Colonic mucosa (tissue), 4 donors: ENCODE measurements around the gene DOP1B. TPM values are rescaled to one million over a fixed set of nuclear protein-coding genes. Genes with fewer than 3 reads are reported as not detected.

Experiments
- DNase-seq: peaks from one replicate; pipeline ENCODE4 v3.0.0-alpha.2; 2020
- H3K27ac ChIP-seq: fragments of 200-600 bp; one replicate; pipeline ENCODE4 v1.8.0; 2021
- H3K27me3 ChIP-seq: fragments of 200-600 bp; one replicate; pipeline ENCODE4 v1.8.0; 2021
- H3K36me3 ChIP-seq: fragments of 200-600 bp; one replicate; pipeline ENCODE4 v1.8.0; 2021
- H3K4me1 ChIP-seq: fragments of 200-600 bp; one replicate; pipeline ENCODE4 v1.8.0; 2021; ENCODE audit warnings: mild to moderate bottlenecking
- H3K4me3 ChIP-seq: fragments of 200-600 bp; one replicate; pipeline ENCODE4 v1.8.0; 2021
- H3K9ac ChIP-seq, 2 donors: one replicate each; pipeline ENCODE4 v1.7.0; 2013; ENCODE audit warnings: control low read depth in 2 of 2, low read depth in 2 of 2, low read length in 2 of 2
- H3K9me3 ChIP-seq: fragments of 200-600 bp; one replicate; pipeline ENCODE4 v1.8.0; 2021
- CTCF ChIP-seq: fragments of 200-600 bp; IDR thresholded peaks from one replicate; pipeline ENCODE4 v1.8.0; 2022; ENCODE audit warnings: antibody characterized with exemption, mild to moderate bottlenecking
- intact Hi-C: fragments of 100-400 bp; cut with DNase I; formaldehyde crosslinking; loops from one replicate; pipeline ENCODE4 v1.14.1; 2022
- total RNA-seq, 2 donors: library from RNA; stranded (reverse); fragmentation: NEBNext Ultra II Directional in 1 of 2; extraction: Animal tissue kit (Norgen Biotek cat#: 25700) in 1 of 2; gene quantifications; one replicate each; pipeline ENCODE4 v1.2.1, GENCODE V29; 2021
- donor health status: healthy.
- donor health status: DM: no; HTN: no; CAD: no.
- donor health status: DM: no; HTN: no; CAD: no.

Gene DOP1B
- total RNA-seq, 2 donors from 2014 or later = 72.5 to 78.8 TPM

GRCh38 chr21:36170823-36171222 lies 14.2 kb downstream of the DOP1B start:
- no peak for TF ChIP-seq CTCF
- Histone ChIP-seq H3K9me3 (no peaks in the 10 kb centered on the region), H3K9ac (no peak overlapping the region), H3K4me1 (peaks cover 5% of the 10 kb centered on the region), H3K27ac (no peak overlapping the region), H3K4me3 (no peak overlapping the region), H3K36me3 (no peaks in the 10 kb centered on the region), H3K27me3 (no peaks in the 10 kb centered on the region)
- intact Hi-C loops = no loop called here
- no peak for DNase-seq

- H3K9ac ChIP-seq = no peak overlapping the region
- H3K4me1 ChIP-seq = peaks cover 5% of the 10 kb centered on the region
- no peak overlapping the region for H3K4me3 ChIP-seq
- H3K9me3 ChIP-seq = no peaks in the 10 kb centered on the region
- intact Hi-C loops = no loop called here
- no peaks in the 10 kb centered on the region for H3K27me3 ChIP-seq
- DNase-seq = no peak
- H3K36me3 ChIP-seq = no peaks in the 10 kb centered on the region
- no peak overlapping the region for H3K27ac ChIP-seq
- TF ChIP-seq CTCF = no peak
Observed at GRCh38 chr21:36171336-36171735, 14.7 kb downstream of the DOP1B start.

- no peak for DNase-seq
- intact Hi-C loops = no loop called here
- Histone ChIP-seq H3K27ac (no peak overlapping the region), H3K9me3 (no peaks in the 10 kb centered on the region), H3K4me1 (peaks cover under 1% of the 10 kb centered on the region), H3K36me3 (no peaks in the 10 kb centered on the region), H3K4me3 (no peak overlapping the region), H3K9ac (no peak overlapping the region), H3K27me3 (no peaks in the 10 kb centered on the region)
- no peak for TF ChIP-seq CTCF
Observed at GRCh38 chr21:36171741-36172331, 15.2 kb downstream of the DOP1B start.

GRCh38 chr21:36174780-36175179 lies 18.2 kb downstream of the DOP1B start:
- Histone ChIP-seq H3K4me3 (no peak overlapping the region), H3K9ac (no peak overlapping the region), H3K36me3 (no peaks in the 10 kb centered on the region), H3K4me1 (no peaks in the 10 kb centered on the region), H3K9me3 (no peaks in the 10 kb centered on the region), H3K27me3 (no peaks in the 10 kb centered on the region), H3K27ac (no peak overlapping the region)
- intact Hi-C loops = no loop called here
- TF ChIP-seq CTCF = no peak
- DNase-seq = no peak

- no peak overlapping the region for H3K27ac ChIP-seq
- H3K9me3 ChIP-seq = no peaks in the 10 kb centered on the region
- H3K27me3 ChIP-seq = no peaks in the 10 kb centered on the region
- H3K4me1 ChIP-seq = no peaks in the 10 kb centered on the region
- no peak overlapping the region for H3K9ac ChIP-seq
- no peaks in the 10 kb centered on the region for H3K36me3 ChIP-seq
- intact Hi-C loops = no loop called here
- DNase-seq = no peak
- no peak overlapping the region for H3K4me3 ChIP-seq
- no peak for TF ChIP-seq CTCF
Observed at GRCh38 chr21:36175771-36176565, 19.3 kb downstream of the DOP1B start.
